ENCODE data around the gene PNKD.
A peak's percentile ranks its signal among the peaks of the same experiment; 100 is the strongest.

Gene PNKD

DNA sequence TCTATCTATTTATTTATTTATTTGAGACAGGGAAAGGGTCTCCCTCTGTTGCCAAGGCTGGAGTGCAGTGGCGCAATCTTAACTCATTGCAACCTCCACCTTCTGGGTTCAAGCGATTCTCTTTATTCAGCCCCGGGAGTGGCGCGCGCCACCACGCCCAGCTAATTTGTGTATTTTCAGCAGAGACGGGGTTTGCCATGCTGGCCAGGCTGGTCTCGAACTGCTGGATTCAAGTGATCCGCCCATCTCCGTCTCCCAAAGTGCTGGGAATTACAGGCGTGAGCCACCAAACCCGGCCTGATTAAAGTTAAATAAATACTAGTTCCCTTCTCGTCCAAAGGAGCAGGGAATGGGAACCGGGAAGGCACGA lies 125.1 kb downstream of the PNKD start:
- Histone ChIP-seq H3K4me1 (ENCODE audit: control insufficient read depth in 2 of 2, insufficient read depth in 2 of 2, low read length in 2 of 2) (peaks cover 38 to 41% of the 10 kb centered on the region in 2 donors), H3K36me3 (ENCODE audit: control insufficient read depth in 2 of 2, insufficient read depth in 2 of 2, low read length in 2 of 2) (no peaks in the 10 kb centered on the region), H3K27ac (ENCODE audit: low read depth in 2 of 2, low read length in 2 of 2) (peak overlapping the region; percentile 99 to 100), H3K27me3 (ENCODE audit: control insufficient read depth in 2 of 2, insufficient read depth in 2 of 2, low read length in 2 of 2) (no peaks in the 10 kb centered on the region), H3K9ac (ENCODE audit: low read depth in 1 of 2, low read length in 2 of 2) (peak overlapping the region; percentile 74 to 92), H3K9me3 (ENCODE audit: control insufficient read depth in 2 of 2, low read length in 2 of 2) (no peaks in the 10 kb centered on the region), H3K4me3 (ENCODE audit: low read length in 2 of 2) (peak overlapping the region; percentile 85 to 89)

DNA sequence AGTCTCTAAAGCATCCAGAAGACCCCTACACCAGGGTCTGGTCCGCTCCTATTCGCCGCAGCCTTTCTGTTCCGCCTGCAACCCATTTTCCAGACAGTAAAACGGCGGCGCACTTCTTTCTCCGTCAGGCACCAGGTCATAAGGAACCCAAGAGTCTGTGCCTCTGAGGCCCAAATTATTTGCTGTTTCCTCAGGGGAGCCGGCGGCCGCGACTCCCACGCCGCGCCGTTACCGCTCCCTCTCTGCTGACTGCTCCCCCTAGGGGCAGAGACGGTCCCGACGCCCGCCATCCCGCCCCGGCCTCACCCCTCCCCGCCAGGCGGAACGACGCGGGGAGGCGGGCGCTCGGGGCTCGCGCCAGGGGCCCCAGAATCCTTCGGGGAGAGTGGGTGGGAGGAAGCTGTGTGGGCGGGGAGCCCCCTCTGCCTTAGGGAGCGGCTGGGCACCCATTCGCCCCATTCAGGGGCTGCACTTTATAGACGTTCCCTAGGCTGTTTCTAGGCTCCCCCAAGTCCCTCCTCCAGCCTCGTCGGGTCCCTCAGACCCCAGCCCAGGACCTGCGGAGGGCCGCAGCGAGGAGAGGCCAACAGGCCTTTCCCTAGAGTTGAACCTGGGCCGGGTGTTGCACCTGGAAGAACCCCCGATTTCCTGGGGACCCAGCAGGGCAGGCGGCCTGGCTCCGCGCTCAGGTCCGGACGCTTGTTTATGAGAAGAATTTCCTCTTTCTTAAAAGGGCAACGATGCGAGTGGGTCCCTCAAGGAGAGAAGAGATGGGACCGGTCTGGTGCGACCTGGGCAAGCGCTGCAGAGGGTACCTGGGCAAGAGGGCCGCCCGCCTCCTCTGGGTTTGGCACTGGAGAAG lies 125.7 kb downstream of the PNKD start:
- Histone ChIP-seq H3K27me3 (ENCODE audit: control insufficient read depth in 2 of 2, insufficient read depth in 2 of 2, low read length in 2 of 2) (no peaks in the 10 kb centered on the region), H3K9ac (ENCODE audit: low read depth in 1 of 2, low read length in 2 of 2) (peak overlapping the region; percentile 92 to 95), H3K36me3 (ENCODE audit: control insufficient read depth in 2 of 2, insufficient read depth in 2 of 2, low read length in 2 of 2) (no peaks in the 10 kb centered on the region), H3K9me3 (ENCODE audit: control insufficient read depth in 2 of 2, low read length in 2 of 2) (no peaks in the 10 kb centered on the region), H3K4me1 (ENCODE audit: control insufficient read depth in 2 of 2, insufficient read depth in 2 of 2, low read length in 2 of 2) (peaks cover 39 to 43% of the 10 kb centered on the region in 2 donors), H3K4me3 (ENCODE audit: low read length in 2 of 2) (peak overlapping the region; percentile 85 to 89), H3K27ac (ENCODE audit: low read depth in 2 of 2, low read length in 2 of 2) (peak overlapping the region; percentile 99 to 100)

Data from mucosa of rectum (tissue), 2 donors.